H1 (cell line): Measurements from ENCODE around the gene IQCH. TPM values are rescaled to one million over a fixed set of nuclear protein-coding genes. Genes with fewer than 3 reads are reported as not detected.

Source experiments
- CTCF ChIA-PET: fragments of 300-600 bp; sonication (Branson Sonifier 250); formaldehyde crosslinking; loops from one replicate; lab custom pipeline; 2021; ENCODE audit not compliant: partially characterized antibody; lab: Charles Lee
- POLR2A ChIA-PET: fragments of 300-600 bp; sonication (Branson Sonifier 250); formaldehyde crosslinking; loops from one replicate; lab custom pipeline; 2021; ENCODE audit warnings: inconsistent platforms; ENCODE audit not compliant: partially characterized antibody; lab: Charles Lee
- DNase-seq, 2 experiments: peaks; one replicate each; pipeline versions ENCODE4 v3.0.0 to v3.0.0-alpha.2; 2010 to 2022; ENCODE audit warnings: low spot score in 2 of 2, low read depth in 1 of 2, mixed read lengths in 1 of 2
- FAIRE-seq: peaks from 2 replicates; lab custom pipeline; 2011; peaks lifted over from hg19 to GRCh38; lab: Jason Lieb, UNC
- H2AFZ ChIP-seq: 2 replicates; pipeline ENCODE4 v1.8.1; 2012; ENCODE audit warnings: low read length, inconsistent platforms
- H2AK5ac ChIP-seq: 2 replicates; pipeline ENCODE4 v1.6.1; 2013; ENCODE audit warnings: low read depth, low read length
- H2BK120ac ChIP-seq: replicated peaks from 2 replicates; pipeline ENCODE3; 2013; ENCODE audit warnings: low read depth, low read length, inconsistent platforms
- H2BK12ac ChIP-seq: 2 replicates; pipeline ENCODE4 v1.6.1; 2013; ENCODE audit warnings: low read depth, low read length
- H2BK15ac ChIP-seq: 2 replicates; pipeline ENCODE4 v1.6.1; 2013; ENCODE audit warnings: low read length
- H2BK20ac ChIP-seq: 2 replicates; pipeline ENCODE4 v1.6.1; 2013; ENCODE audit warnings: low read length
- H2BK5ac ChIP-seq: 2 replicates; pipeline ENCODE4 v1.6.1; 2013; ENCODE audit warnings: low read depth, low read length
- H3K14ac ChIP-seq: 2 replicates; pipeline ENCODE4 v1.6.1; 2013; ENCODE audit warnings: inconsistent platforms; ENCODE audit not compliant: insufficient read length
- H3K18ac ChIP-seq: 2 replicates; pipeline ENCODE4 v1.6.1; 2013; ENCODE audit warnings: low read length; ENCODE audit errors: extremely low read depth
- H3K23ac ChIP-seq: 2 replicates; pipeline ENCODE4 v1.6.1; 2013; ENCODE audit warnings: inconsistent platforms; ENCODE audit not compliant: insufficient read length
- H3K23me2 ChIP-seq: 2 replicates; pipeline ENCODE4 v1.6.1; 2013; ENCODE audit warnings: low read depth, low read length
- H3K27ac ChIP-seq: 2 replicates; pipeline ENCODE4 v1.6.1; 2011; ENCODE audit warnings: low read depth, low read length, inconsistent platforms
- H3K27me3 ChIP-seq, 4 experiments: replicated peaks in 1 of 4; 1 replicate in 1 of 4; 2 replicates in 3 of 4; pipeline versions ENCODE4 v1.6.1 to v1.8.1; 2011 to 2013; ENCODE audit warnings: low read length in 3 of 4, mild to moderate bottlenecking in 3 of 4, inconsistent platforms in 2 of 4, mixed read lengths in 2 of 4, moderate library complexity in 1 of 4; ENCODE audit not compliant: control insufficient read depth in 3 of 4, insufficient read depth in 3 of 4; ENCODE audit errors: extremely low read depth in 1 of 4
- H3K36me3 ChIP-seq, 4 experiments: 2 replicates each; pipeline versions ENCODE4 v1.6.1 to v1.8.1; 2011 to 2013; ENCODE audit warnings: mild to moderate bottlenecking in 4 of 4, low read length in 3 of 4, moderate library complexity in 2 of 4, control low read depth in 1 of 4, inconsistent platforms in 1 of 4; ENCODE audit not compliant: insufficient read depth in 4 of 4, control insufficient read depth in 2 of 4
- H3K4ac ChIP-seq: replicated peaks from 2 replicates; pipeline ENCODE3; 2013; ENCODE audit warnings: low read length, low read depth, mixed read lengths, inconsistent platforms; ENCODE audit not compliant: insufficient read length
- H3K4me1 ChIP-seq, 4 experiments: replicated peaks in 1 of 4; 1 replicate in 1 of 4; 2 replicates in 3 of 4; pipeline versions ENCODE4 v1.6.1 to v1.8.1; 2011 to 2013; ENCODE audit warnings: low read length in 3 of 4, inconsistent platforms in 2 of 4, mixed read lengths in 1 of 4; ENCODE audit not compliant: insufficient read depth in 4 of 4, control insufficient read depth in 3 of 4
- H3K4me2 ChIP-seq, 2 experiments: 2 replicates each; pipeline versions ENCODE4 v1.6.1 to v1.8.1; 2011 to 2013; ENCODE audit warnings: low read depth in 2 of 2, low read length in 2 of 2, control low read depth in 1 of 2, inconsistent platforms in 1 of 2, mild to moderate bottlenecking in 1 of 2; ENCODE audit not compliant: insufficient read depth in 1 of 2
- H3K4me3 ChIP-seq, 4 experiments: fragments of 200-600, 300-600 bp in 1 of 4; sonication (generic), shearing (Covaris generic), sonication (Bioruptor Twin) in 1 of 4; 2 replicates each; pipeline versions ENCODE4 v1.5.1 to v1.8.1; 2011 to 2016; ENCODE audit warnings: low read length in 4 of 4, low read depth in 3 of 4, control low read depth in 2 of 4, inconsistent platforms in 2 of 4, mild to moderate bottlenecking in 2 of 4, mixed read lengths in 1 of 4, moderate library complexity in 1 of 4; ENCODE audit not compliant: insufficient read depth in 2 of 4; ENCODE audit errors: extremely low read depth in 1 of 4
- H3K56ac ChIP-seq: replicated peaks from 2 replicates; pipeline ENCODE3; 2013; ENCODE audit warnings: low read depth, mild to moderate bottlenecking, mixed read lengths, low read length, inconsistent platforms; ENCODE audit not compliant: insufficient read length
- H3K79me1 ChIP-seq: 2 replicates; pipeline ENCODE4 v1.6.1; 2013; ENCODE audit warnings: low read depth, low read length, control low read depth
- H3K79me2 ChIP-seq, 2 experiments: 2 replicates each; pipeline versions ENCODE4 v1.6.1 to v1.8.1; 2012 to 2013; ENCODE audit warnings: low read length in 2 of 2, mild to moderate bottlenecking in 2 of 2, inconsistent platforms in 1 of 2; ENCODE audit not compliant: insufficient read depth in 2 of 2, control insufficient read depth in 1 of 2
- H3K9ac ChIP-seq, 4 experiments: replicated peaks in 1 of 4; 1 replicate in 1 of 4; 2 replicates in 3 of 4; pipeline versions ENCODE4 v1.6.1 to v1.8.1; 2011 to 2013; ENCODE audit warnings: low read depth in 3 of 4, low read length in 3 of 4, control low read depth in 2 of 4, mild to moderate bottlenecking in 2 of 4, moderate library complexity in 2 of 4, inconsistent platforms in 1 of 4; ENCODE audit errors: extremely low read depth in 1 of 4
- H3K9me3 ChIP-seq, 2 experiments: 2 replicates each; pipeline versions ENCODE4 v1.6.1 to v1.8.1; 2012 to 2013; ENCODE audit warnings: mild to moderate bottlenecking in 2 of 2, moderate library complexity in 2 of 2, control low read depth in 1 of 2, inconsistent platforms in 1 of 2, low read depth in 1 of 2, low read length in 1 of 2, mixed read lengths in 1 of 2; ENCODE audit not compliant: insufficient read depth in 2 of 2
- H4K20me1 ChIP-seq, 2 experiments: replicated peaks in 1 of 2; 2 replicates each; pipeline versions ENCODE3 to v1.8.1; 2011 to 2013; ENCODE audit warnings: inconsistent platforms in 2 of 2, low read length in 2 of 2, mild to moderate bottlenecking in 1 of 2; ENCODE audit not compliant: insufficient read depth in 2 of 2, control insufficient read depth in 1 of 2
- H4K5ac ChIP-seq: 2 replicates; pipeline ENCODE4 v1.6.1; 2013; ENCODE audit warnings: low read length, low read depth, mixed read lengths, inconsistent platforms; ENCODE audit not compliant: insufficient read length
- H4K8ac ChIP-seq: 2 replicates; pipeline ENCODE4 v1.8.0; 2013; ENCODE audit warnings: mild to moderate bottlenecking, moderate library complexity, low read length, inconsistent platforms; ENCODE audit not compliant: insufficient read depth; ENCODE audit errors: extremely low read depth
- H4K91ac ChIP-seq: replicated peaks from 2 replicates; pipeline ENCODE3; 2013; ENCODE audit warnings: low read length, mixed read lengths, inconsistent platforms; ENCODE audit not compliant: insufficient read length
- GABPA ChIP-seq: IDR thresholded peaks from 2 replicates; pipeline ENCODE4 v1.6.1; 2011; ENCODE audit warnings: mild to moderate bottlenecking, low read length, moderate library complexity, borderline replicate concordance; ENCODE audit not compliant: insufficient read depth
- HDAC2 ChIP-seq, 2 experiments: fragments of 300-600 bp in 1 of 2; sonication (generic) in 1 of 2; IDR thresholded peaks; 2 replicates each; pipeline ENCODE4 v1.6.1; 2011 to 2012; ENCODE audit warnings: low read depth in 2 of 2, low read length in 2 of 2, mild to moderate bottlenecking in 2 of 2, moderate library complexity in 2 of 2, borderline replicate concordance in 1 of 2, inconsistent platforms in 1 of 2
- JUN ChIP-seq: IDR thresholded peaks from 2 replicates; pipeline ENCODE4 v1.6.1; 2011; ENCODE audit warnings: low read depth, mild to moderate bottlenecking, improper control_type of control experiment, low read length
- SP1 ChIP-seq: IDR thresholded peaks from 2 replicates; pipeline ENCODE4 v1.6.1; 2011; ENCODE audit warnings: low read depth, low read length
- WGBS, 2 experiments: shearing (Covaris generic) in 1 of 2; methylation state at CpG; one replicate each; pipeline versions ENCODE4 v1.1.6 to v1.1.7; 2013 to 2015; ENCODE audit warnings: low lambda C conversion rate in 2 of 2, mixed read lengths in 2 of 2, inconsistent platforms in 1 of 2, low coverage in 1 of 2, missing lambda C conversion rate in 1 of 2; ENCODE audit not compliant: insufficient replicate concordance in 2 of 2, insufficient coverage in 1 of 2, insufficient read length in 1 of 2; ENCODE audit errors: extremely low coverage in 1 of 2, missing lambda C conversion rate in 1 of 2; 5-methylcytosine and 5-hydroxymethylcytosine counted together
- polyA plus RNA-seq, 7 experiments: library from polyadenylated mRNA; depleted of rRNA in 3 of 7; stranded (reverse) in 5 of 7; unstranded in 2 of 7; fragments of >200 nt in 5 of 7; fragments of 200-250 nt in 2 of 7; gene quantifications; 1 replicate in 5 of 7; 2 replicates in 1 of 7; 4 replicates in 1 of 7; pipeline versions ENCODE4 v1.2.1 to v1.2.3, GENCODE V29; 2011 to 2013; ENCODE audit warnings: missing spikeins in 2 of 7, mixed read lengths in 2 of 7
- total RNA-seq: library from RNA; stranded (reverse); fragmentation: NEBNext Ultra II Directional; extraction: Animal tissue kit (Norgen Biotek cat#: 25700); gene quantifications from 2 replicates; pipeline ENCODE4 v1.2.1, GENCODE V29; 2021

The IQCH gene
- total and polyA plus RNA-seq, 2 of the 8 experiments (the other 6 are each of a cell fraction or from before 2014, with no cell fraction given): 0.60 to 1.9 TPM

- Histone ChIP-seq H2AK5ac (no peak overlapping the region), H2BK120ac (no peak overlapping the region), H3K36me3 (no peaks in the 10 kb centered on the region), H3K14ac (no peak overlapping the region), H3K4me2 (no peak overlapping the region), H3K23ac (no peak overlapping the region), H3K79me2 (no peaks in the 10 kb centered on the region), H3K18ac (no peak overlapping the region), H2BK12ac (no peak overlapping the region), H4K20me1 (no peaks in the 10 kb centered on the region), H4K91ac (no peak overlapping the region), H3K27me3 (no peaks in the 10 kb centered on the region; a peak in 1 of 7 replicates), H3K9ac (no peak overlapping the region), H3K4me1 (no peaks in the 10 kb centered on the region), H3K56ac (no peak overlapping the region), H2AFZ (no peak overlapping the region), H2BK15ac (no peak overlapping the region), H3K79me1 (no peaks in the 10 kb centered on the region), H3K27ac (no peak overlapping the region), H2BK20ac (no peak overlapping the region), H3K4me3 (no peak overlapping the region), H3K4ac (no peak overlapping the region), H3K23me2 (no peaks in the 10 kb centered on the region), H2BK5ac (no peak overlapping the region), H3K9me3 (no peaks in the 10 kb centered on the region), H4K8ac (no peak overlapping the region), H4K5ac (no peak overlapping the region)
- ChIA-PET CTCF (interaction anchor here (0.8 to 2.9 kb wide), 2 partner anchors 13 to 37 kb away, joined by 3 to 12 read pairs; no protein-coding TSS in a partner anchor), POLR2A (no interaction called here)
- FAIRE-seq (no peak), DNase-seq (no peak)
- no peak for TF ChIP-seq JUN
- TF ChIP-seq GABPA: no peak
- no peak for TF ChIP-seq SP1
- TF ChIP-seq HDAC2 (IDR thresholded peaks at IDR 0.05; ENCODE audit: borderline replicate concordance in 1 of 2, low read depth in 2 of 2, low read length in 2 of 2): no peak
- WGBS, 2 experiments: 87% methylated on average over 2 of the region's 2 CpGs; no CpG with 5 or more reads in 1 of the 2 experiments
These were observed 165.6 kb downstream of the IQCH start for GRCh38 chr15:67420137-67420536.
